ENCODE measurements around the gene BAIAP2. TPM values are rescaled to one million over a fixed set of nuclear protein-coding genes. Genes with fewer than 3 reads are reported as not detected.

The BAIAP2 gene
- total RNA-seq, 6 donors from 2014 or later: 90.7 to 231 (median 123) TPM

DNA sequence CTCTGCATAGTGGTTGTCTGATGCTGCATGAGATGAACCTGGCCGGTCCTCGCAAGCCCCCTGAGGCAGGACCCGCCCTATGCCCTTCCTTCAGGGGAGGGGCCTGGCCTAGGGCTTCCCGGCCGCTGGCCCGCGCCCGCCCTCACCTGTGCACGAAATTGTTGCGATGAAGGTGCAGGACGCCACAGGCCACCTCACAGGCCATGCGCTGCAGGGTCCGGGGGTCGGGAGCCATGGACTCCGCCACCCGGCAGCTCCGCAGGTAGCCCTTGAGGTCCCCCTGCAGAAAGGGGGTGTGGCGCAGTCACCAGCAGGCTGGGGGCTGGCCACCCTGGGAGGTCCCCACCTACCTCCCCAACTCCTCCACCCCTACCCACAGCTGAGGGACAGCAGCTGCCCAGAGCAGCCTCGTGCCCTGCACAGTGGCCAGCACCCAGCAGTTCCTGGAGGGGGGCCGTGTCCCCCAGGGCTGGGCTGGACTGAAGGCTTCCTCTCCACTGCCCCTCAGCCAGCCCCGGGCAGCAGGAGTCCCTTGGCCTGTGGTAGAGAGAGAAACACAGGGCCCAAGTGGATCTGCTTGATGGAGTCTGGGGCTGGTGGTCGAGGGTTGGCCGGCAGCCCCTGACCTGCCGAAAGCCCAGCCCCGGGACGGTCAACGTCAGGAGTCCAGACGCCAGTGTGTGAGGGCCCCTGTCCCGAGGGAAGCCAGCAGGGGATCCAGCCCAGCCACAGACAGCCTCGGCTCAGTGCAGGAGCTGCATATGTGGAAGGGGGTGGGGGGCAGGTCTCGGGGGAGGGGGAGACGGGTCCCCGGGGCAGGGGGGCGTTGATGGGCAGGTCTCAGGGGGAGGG, 91.6 kb downstream of the BAIAP2 start:
- no peaks in the 10 kb centered on the region for H3K27me3 ChIP-seq
- peak in 1 of 2 donors; percentile 82 for DNase-seq
- no peak overlapping the region for H3K4me3 ChIP-seq
- no peak overlapping the region for H3K27ac ChIP-seq
- H3K9me3 ChIP-seq: no peaks in the 10 kb centered on the region
- TF ChIP-seq POLR2A (IDR thresholded peaks at IDR 0.05): no peak
- TF ChIP-seq, protein P1, sequence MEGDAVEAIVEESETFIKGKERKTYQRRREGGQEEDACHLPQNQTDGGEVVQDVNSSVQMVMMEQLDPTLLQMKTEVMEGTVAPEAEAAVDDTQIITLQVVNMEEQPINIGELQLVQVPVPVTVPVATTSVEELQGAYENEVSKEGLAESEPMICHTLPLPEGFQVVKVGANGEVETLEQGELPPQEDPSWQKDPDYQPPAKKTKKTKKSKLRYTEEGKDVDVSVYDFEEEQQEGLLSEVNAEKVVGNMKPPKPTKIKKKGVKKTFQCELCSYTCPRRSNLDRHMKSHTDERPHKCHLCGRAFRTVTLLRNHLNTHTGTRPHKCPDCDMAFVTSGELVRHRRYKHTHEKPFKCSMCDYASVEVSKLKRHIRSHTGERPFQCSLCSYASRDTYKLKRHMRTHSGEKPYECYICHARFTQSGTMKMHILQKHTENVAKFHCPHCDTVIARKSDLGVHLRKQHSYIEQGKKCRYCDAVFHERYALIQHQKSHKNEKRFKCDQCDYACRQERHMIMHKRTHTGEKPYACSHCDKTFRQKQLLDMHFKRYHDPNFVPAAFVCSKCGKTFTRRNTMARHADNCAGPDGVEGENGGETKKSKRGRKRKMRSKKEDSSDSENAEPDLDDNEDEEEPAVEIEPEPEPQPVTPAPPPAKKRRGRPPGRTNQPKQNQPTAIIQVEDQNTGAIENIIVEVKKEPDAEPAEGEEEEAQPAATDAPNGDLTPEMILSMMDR (IDR thresholded peaks at IDR 0.05): no peak
- TF ChIP-seq EP300 (IDR thresholded peaks at IDR 0.05): no peak
- no peak for TF ChIP-seq POLR2AphosphoS5 (IDR thresholded peaks at IDR 0.05)
- H3K36me3 ChIP-seq: peaks cover 0 to 60% (median 13%) of the 10 kb centered on the region in 4 donors
- 80 to 96% methylated on average over 9 to 16 of the region's 34 CpGs for WGBS, 2 donors
- peaks cover 0 to 13% (median 7%) of the 10 kb centered on the region in 4 donors for H3K4me1 ChIP-seq
- ATAC-seq (ENCODE audit: low FRiP score in 2 of 2): no peak

- H3K27me3 ChIP-seq: no peaks in the 10 kb centered on the region
- DNase-seq: peak in 1 of 2 donors; percentile 53
- TF ChIP-seq, protein P1 (IDR thresholded peaks at IDR 0.05): no peak
- no peak for TF ChIP-seq POLR2A (IDR thresholded peaks at IDR 0.05)
- TF ChIP-seq EP300 (IDR thresholded peaks at IDR 0.05): no peak
- TF ChIP-seq POLR2AphosphoS5 (IDR thresholded peaks at IDR 0.05): no peak
- H3K36me3 ChIP-seq: peaks cover 0 to 55% (median 11%) of the 10 kb centered on the region in 4 donors
- no peak for ATAC-seq (ENCODE audit: low FRiP score in 2 of 2)
- no peaks in the 10 kb centered on the region for H3K9me3 ChIP-seq
- no CpG with 5 or more reads among the region's 5 CpGs for WGBS, 2 donors
- no peak overlapping the region for H3K27ac ChIP-seq
- peaks cover 0 to 13% (median 7%) of the 10 kb centered on the region in 4 donors for H3K4me1 ChIP-seq
- no peak overlapping the region for H3K4me3 ChIP-seq
These were observed 92.1 kb downstream of the BAIAP2 start for GRCh38 chr17:81127133-81127455.

- no peak for ATAC-seq (ENCODE audit: low FRiP score in 2 of 2)
- H3K4me1 ChIP-seq: peaks cover 0 to 13% (median 7%) of the 10 kb centered on the region in 4 donors
- H3K36me3 ChIP-seq: peaks cover 0 to 49% (median 10%) of the 10 kb centered on the region in 4 donors
- H3K27me3 ChIP-seq: no peaks in the 10 kb centered on the region
- H3K4me3 ChIP-seq: no peak overlapping the region
- no peaks in the 10 kb centered on the region for H3K9me3 ChIP-seq
- H3K27ac ChIP-seq: no peak overlapping the region
- DNase-seq: peak in 1 of 2 donors; percentile 76
- 90 to 93% methylated on average over 15 to 24 of the region's 25 CpGs for WGBS, 2 donors
- no peak for TF ChIP-seq POLR2A (IDR thresholded peaks at IDR 0.05)
- no peak for TF ChIP-seq POLR2AphosphoS5 (IDR thresholded peaks at IDR 0.05)
- TF ChIP-seq, protein P1 (IDR thresholded peaks at IDR 0.05): no peak
- TF ChIP-seq EP300 (IDR thresholded peaks at IDR 0.05): no peak
These were observed 92.7 kb downstream of the BAIAP2 start for GRCh38 chr17:81127526-81128177.

- ATAC-seq (ENCODE audit: low FRiP score in 2 of 2): no peak
- peak in 1 of 2 donors; percentile 46 for DNase-seq
- H3K9me3 ChIP-seq: no peaks in the 10 kb centered on the region
- peaks cover 0 to 19% (median 10%) of the 10 kb centered on the region in 4 donors for H3K4me1 ChIP-seq
- H3K27ac ChIP-seq: no peak overlapping the region
- no peak overlapping the region for H3K4me3 ChIP-seq
- TF ChIP-seq EP300 (IDR thresholded peaks at IDR 0.05) (no peak), POLR2AphosphoS5 (IDR thresholded peaks at IDR 0.05) (no peak), POLR2A (IDR thresholded peaks at IDR 0.05) (no peak)
- TF ChIP-seq, protein P1 (IDR thresholded peaks at IDR 0.05): no peak
- peaks cover 0 to 44% (median 8%) of the 10 kb centered on the region in 4 donors for H3K36me3 ChIP-seq
- whole genome bisulfite sequencing, 2 donors: 87 to 100% methylated on average over 3 to 13 of the region's 14 CpGs
- no peaks in the 10 kb centered on the region for H3K27me3 ChIP-seq
These were observed 93.4 kb downstream of the BAIAP2 start for GRCh38 chr17:81128338-81128737.
